Mesendoderm (in vitro differentiated cells): ENCODE data around the gene IL1RN.

Source experiments
- DNase-seq: peaks from one replicate; pipeline ENCODE4 v3.0.0; 2013
- H2AK5ac ChIP-seq: 2 replicates; pipeline ENCODE4 v1.6.1; 2013; ENCODE audit warnings: low read length, inconsistent platforms
- H2BK120ac ChIP-seq: 2 replicates; pipeline ENCODE4 v1.6.1; 2013; ENCODE audit warnings: low read depth, mild to moderate bottlenecking, low read length, moderate library complexity, mixed read lengths
- H2BK15ac ChIP-seq: replicated peaks from 2 replicates; pipeline ENCODE4 v1.6.1; 2013; ENCODE audit warnings: low read depth, mild to moderate bottlenecking, moderate library complexity
- H2BK5ac ChIP-seq: 2 replicates; pipeline ENCODE4 v1.6.1; 2013; ENCODE audit warnings: low read length, inconsistent platforms
- H3K18ac ChIP-seq: 2 replicates; pipeline ENCODE4 v1.6.1; 2013; ENCODE audit warnings: mild to moderate bottlenecking, low read length, mixed read lengths
- H3K23ac ChIP-seq: one replicate; pipeline ENCODE4 v1.6.1; 2013; ENCODE audit warnings: low read length
- H3K27ac ChIP-seq: 2 replicates; pipeline ENCODE4 v1.5.1; 2013; ENCODE audit warnings: low read depth, mild to moderate bottlenecking, inconsistent platforms, low read length, moderate library complexity
- H3K27me3 ChIP-seq: 2 replicates; pipeline ENCODE4 v1.6.1; 2013; ENCODE audit warnings: low read length, control low read depth, mild to moderate bottlenecking, inconsistent platforms; ENCODE audit not compliant: insufficient read depth, poor library complexity
- H3K36me3 ChIP-seq: 2 replicates; pipeline ENCODE4 v1.6.1; 2013; ENCODE audit warnings: low read length, inconsistent platforms; ENCODE audit not compliant: control insufficient read depth, insufficient read depth
- H3K4ac ChIP-seq: one replicate; pipeline ENCODE4 v1.6.1; 2013; ENCODE audit warnings: low read depth, mild to moderate bottlenecking, low read length, moderate library complexity
- H3K4me1 ChIP-seq: 2 replicates; pipeline ENCODE4 v1.6.1; 2013; ENCODE audit warnings: low read depth, low read length, inconsistent platforms; ENCODE audit not compliant: control insufficient read depth
- H3K4me2 ChIP-seq: 2 replicates; pipeline ENCODE4 v1.6.1; 2013; ENCODE audit warnings: low read length
- H3K4me3 ChIP-seq: 2 replicates; pipeline ENCODE4 v1.5.1; 2013; ENCODE audit warnings: mild to moderate bottlenecking, low read length
- H3K56ac ChIP-seq: one replicate; pipeline ENCODE4 v1.6.1; 2013; ENCODE audit warnings: low read length
- H3K79me1 ChIP-seq: 2 replicates; pipeline ENCODE4 v1.6.1; 2013; ENCODE audit warnings: low read length, inconsistent platforms
- H3K79me2 ChIP-seq: 2 replicates; pipeline ENCODE4 v1.6.1; 2013; ENCODE audit warnings: mild to moderate bottlenecking, low read length; ENCODE audit not compliant: control insufficient read depth, insufficient read depth
- H3K9ac ChIP-seq: 2 replicates; pipeline ENCODE4 v1.6.1; 2013; ENCODE audit warnings: low read length, inconsistent platforms
- H4K5ac ChIP-seq: one replicate; pipeline ENCODE4 v1.6.1; 2013; ENCODE audit warnings: low read length
- H4K8ac ChIP-seq: one replicate; pipeline ENCODE4 v1.6.1; 2013; ENCODE audit warnings: low read depth, mild to moderate bottlenecking, control low read depth, low read length, moderate library complexity
- WGBS: extraction: QIAGEN DNeasy Blood & Tissue Kit; methylation state at CpG from one replicate; pipeline ENCODE4 v1.1.7; 2013; ENCODE audit warnings: low lambda C conversion rate, missing lambda C conversion rate; ENCODE audit not compliant: insufficient coverage; ENCODE audit errors: extremely low coverage; 5-methylcytosine and 5-hydroxymethylcytosine counted together

The IL1RN gene

DNA sequence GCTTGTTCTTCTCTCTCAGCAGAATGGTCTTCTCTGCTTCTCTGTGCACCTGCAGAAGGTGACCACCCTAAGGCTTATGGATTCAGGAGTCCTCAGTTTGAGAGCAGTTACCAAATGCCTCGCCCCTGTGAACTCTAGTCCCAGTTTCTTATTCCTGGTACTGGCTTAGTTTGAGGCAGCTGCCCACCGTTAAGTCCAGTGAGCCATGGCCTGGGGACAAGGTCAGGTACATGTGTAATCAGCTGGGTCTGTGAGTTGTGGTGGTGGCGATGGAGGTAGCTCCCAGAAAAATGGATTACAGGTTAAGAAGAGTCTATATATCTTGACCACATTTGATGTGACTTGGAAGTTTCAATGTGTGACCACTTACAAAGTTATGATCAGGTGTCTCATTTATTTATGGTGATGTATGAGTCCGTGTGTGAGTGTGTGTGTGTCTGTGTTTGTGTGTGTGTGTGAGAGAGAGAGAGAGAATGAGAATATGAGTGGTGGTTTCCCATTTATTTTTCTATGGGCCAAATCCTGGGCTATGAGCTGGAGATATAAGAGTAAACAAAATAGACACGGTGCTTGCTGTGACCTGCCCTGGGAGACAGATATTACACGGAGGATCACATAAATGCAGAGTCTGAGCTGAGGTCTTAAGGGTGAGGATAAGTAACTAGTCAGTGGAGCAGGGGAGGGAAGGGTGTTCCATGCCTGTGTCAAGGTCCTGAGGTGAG is 13.0 kb upstream of the IL1RN start:
- no peaks in the 10 kb centered on the region for H3K36me3 ChIP-seq
- WGBS = 100% methylated on average over 1 of the region's 6 CpGs
- no peak overlapping the region for H3K56ac ChIP-seq
- no peak overlapping the region for H3K18ac ChIP-seq
- no peak overlapping the region for H3K27ac ChIP-seq
- no peak overlapping the region for H3K4me2 ChIP-seq
- H4K5ac ChIP-seq = no peak overlapping the region
- no peak overlapping the region for H3K4ac ChIP-seq
- H3K23ac ChIP-seq = no peak overlapping the region
- H3K79me2 ChIP-seq = no peaks in the 10 kb centered on the region
- H2AK5ac ChIP-seq = no peak overlapping the region
- no peak overlapping the region for H2BK15ac ChIP-seq
- H3K4me1 ChIP-seq = no peaks in the 10 kb centered on the region
- DNase-seq = no peak
- no peaks in the 10 kb centered on the region for H3K79me1 ChIP-seq
- H3K27me3 ChIP-seq = no peaks in the 10 kb centered on the region
- H3K4me3 ChIP-seq = no peak overlapping the region
- no peak overlapping the region for H2BK5ac ChIP-seq
- no peak overlapping the region for H3K9ac ChIP-seq
- H4K8ac ChIP-seq = no peak overlapping the region
- no peak overlapping the region for H2BK120ac ChIP-seq

- Histone ChIP-seq H3K4me3 (no peak overlapping the region), H3K4me1 (no peaks in the 10 kb centered on the region), H2BK5ac (no peak overlapping the region), H3K27ac (no peak overlapping the region), H2BK15ac (no peak overlapping the region), H4K8ac (no peak overlapping the region), H3K79me2 (no peaks in the 10 kb centered on the region), H2AK5ac (no peak overlapping the region), H3K36me3 (no peaks in the 10 kb centered on the region), H3K27me3 (no peaks in the 10 kb centered on the region), H3K56ac (no peak overlapping the region), H3K18ac (no peak overlapping the region), H3K4ac (no peak overlapping the region), H3K9ac (no peak overlapping the region), H2BK120ac (no peak overlapping the region), H3K79me1 (no peaks in the 10 kb centered on the region), H4K5ac (no peak overlapping the region), H3K23ac (no peak overlapping the region), H3K4me2 (no peak overlapping the region)
- no CpG with 5 or more reads among the region's 4 CpGs for WGBS
- DNase-seq = no peak
These were observed 12.4 kb upstream of the IL1RN start for GRCh38 chr2:113114996-113115395.

- no peak overlapping the region for H2AK5ac ChIP-seq
- no peak overlapping the region for H3K18ac ChIP-seq
- H3K23ac ChIP-seq = no peak overlapping the region
- no peak overlapping the region for H3K4me3 ChIP-seq
- H3K79me1 ChIP-seq = no peaks in the 10 kb centered on the region
- WGBS = no CpG with 5 or more reads among the region's 10 CpGs
- H3K56ac ChIP-seq = no peak overlapping the region
- no peak overlapping the region for H3K27ac ChIP-seq
- no peak overlapping the region for H2BK5ac ChIP-seq
- H3K36me3 ChIP-seq = no peaks in the 10 kb centered on the region
- DNase-seq = no peak
- no peak overlapping the region for H2BK120ac ChIP-seq
- no peak overlapping the region for H4K8ac ChIP-seq
- no peaks in the 10 kb centered on the region for H3K79me2 ChIP-seq
- H4K5ac ChIP-seq = no peak overlapping the region
- no peak overlapping the region for H2BK15ac ChIP-seq
- no peaks in the 10 kb centered on the region for H3K4me1 ChIP-seq
- H3K4ac ChIP-seq = no peak overlapping the region
- H3K27me3 ChIP-seq = no peaks in the 10 kb centered on the region
- no peak overlapping the region for H3K9ac ChIP-seq
- H3K4me2 ChIP-seq = no peak overlapping the region
These were observed 11.1 kb upstream of the IL1RN start for GRCh38 chr2:113116100-113116958.

- no peak overlapping the region for H3K18ac ChIP-seq
- H4K5ac ChIP-seq = no peak overlapping the region
- no CpG with 5 or more reads among the region's 9 CpGs for WGBS
- H3K4ac ChIP-seq = no peak overlapping the region
- H3K79me2 ChIP-seq = no peaks in the 10 kb centered on the region
- no peak overlapping the region for H4K8ac ChIP-seq
- H3K79me1 ChIP-seq = no peaks in the 10 kb centered on the region
- no peak overlapping the region for H2BK15ac ChIP-seq
- no peaks in the 10 kb centered on the region for H3K4me1 ChIP-seq
- H2BK5ac ChIP-seq = no peak overlapping the region
- H3K36me3 ChIP-seq = no peaks in the 10 kb centered on the region
- no peaks in the 10 kb centered on the region for H3K27me3 ChIP-seq
- no peak overlapping the region for H3K27ac ChIP-seq
- no peak overlapping the region for H3K56ac ChIP-seq
- no peak overlapping the region for H3K9ac ChIP-seq
- H2AK5ac ChIP-seq = no peak overlapping the region
- H3K23ac ChIP-seq = no peak overlapping the region
- H2BK120ac ChIP-seq = no peak overlapping the region
- no peak overlapping the region for H3K4me2 ChIP-seq
- no peak for DNase-seq
- no peak overlapping the region for H3K4me3 ChIP-seq
These were observed 9.7 kb upstream of the IL1RN start for GRCh38 chr2:113117541-113118262.

DNA sequence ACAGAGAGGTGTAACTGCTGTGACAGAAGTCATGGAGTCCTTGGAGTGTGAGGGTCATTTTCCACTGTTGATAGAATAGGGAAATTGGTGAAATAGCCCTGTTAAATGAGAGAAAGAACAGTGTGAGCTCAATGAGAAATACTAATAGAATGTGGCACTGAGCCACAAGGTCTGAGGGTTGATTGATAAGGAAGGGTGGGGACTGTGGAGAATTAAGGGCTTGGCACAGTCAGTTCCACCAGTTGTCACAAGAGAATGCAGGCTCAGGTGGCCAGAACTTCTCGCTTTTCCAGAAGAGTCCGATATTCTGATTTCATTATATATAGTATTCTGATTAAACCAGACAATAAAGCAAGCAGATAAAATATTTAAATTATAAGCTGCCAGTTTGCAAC is 9.1 kb upstream of the IL1RN start:
- WGBS = no CpG with 5 or more reads among the region's 2 CpGs

More for the DNA sequence above, 9.1 kb upstream of the IL1RN start:
- Histone ChIP-seq H4K8ac (no peak overlapping the region), H2BK120ac (no peak overlapping the region), H3K18ac (no peak overlapping the region), H3K4ac (no peak overlapping the region), H4K5ac (no peak overlapping the region), H2BK15ac (no peak overlapping the region), H3K27ac (no peak overlapping the region), H3K79me1 (no peaks in the 10 kb centered on the region), H3K56ac (no peak overlapping the region), H3K4me2 (no peak overlapping the region), H3K36me3 (no peaks in the 10 kb centered on the region), H3K23ac (no peak overlapping the region), H3K27me3 (no peaks in the 10 kb centered on the region), H3K4me3 (no peak overlapping the region), H2AK5ac (no peak overlapping the region), H3K79me2 (no peaks in the 10 kb centered on the region), H2BK5ac (no peak overlapping the region), H3K4me1 (no peaks in the 10 kb centered on the region), H3K9ac (no peak overlapping the region)
- DNase-seq = no peak
